Fibroblast of mammary gland (primary cell): ENCODE data around the gene NEK4.

Experiments
- DNase-seq: peaks from one replicate; pipeline ENCODE4 v3.0.0-alpha.2; 2010; ENCODE audit warnings: low read depth
- H3K4me3 ChIP-seq: 2 replicates; pipeline ENCODE4 v1.5.1; 2011; ENCODE audit warnings: low read depth, mild to moderate bottlenecking, low read length, moderate library complexity; ENCODE audit not compliant: control insufficient read depth
- TF ChIP-seq, protein P1 (sequence below): conservative IDR thresholded peaks from 2 replicates; pipeline ENCODE4 v1.5.1; 2011; ENCODE audit warnings: low read depth, low read length, inconsistent platforms; ENCODE audit not compliant: control insufficient read depth, insufficient read depth

NEK4 gene

DNA sequence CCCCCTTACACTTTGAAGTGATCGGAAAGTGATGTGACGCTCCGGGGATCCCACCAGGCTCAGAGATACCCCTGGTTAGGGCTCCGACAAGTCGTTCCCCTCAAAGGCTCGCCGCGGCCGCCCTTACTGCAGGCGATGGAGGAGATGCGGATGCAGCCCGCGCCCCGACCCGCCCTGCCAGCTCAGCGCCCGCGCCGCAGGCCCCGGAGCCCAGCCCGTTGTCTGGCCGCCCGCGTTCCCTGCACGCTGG, 65.4 kb downstream of the NEK4 start:
- no peak for DNase-seq
- TF ChIP-seq, protein P1, sequence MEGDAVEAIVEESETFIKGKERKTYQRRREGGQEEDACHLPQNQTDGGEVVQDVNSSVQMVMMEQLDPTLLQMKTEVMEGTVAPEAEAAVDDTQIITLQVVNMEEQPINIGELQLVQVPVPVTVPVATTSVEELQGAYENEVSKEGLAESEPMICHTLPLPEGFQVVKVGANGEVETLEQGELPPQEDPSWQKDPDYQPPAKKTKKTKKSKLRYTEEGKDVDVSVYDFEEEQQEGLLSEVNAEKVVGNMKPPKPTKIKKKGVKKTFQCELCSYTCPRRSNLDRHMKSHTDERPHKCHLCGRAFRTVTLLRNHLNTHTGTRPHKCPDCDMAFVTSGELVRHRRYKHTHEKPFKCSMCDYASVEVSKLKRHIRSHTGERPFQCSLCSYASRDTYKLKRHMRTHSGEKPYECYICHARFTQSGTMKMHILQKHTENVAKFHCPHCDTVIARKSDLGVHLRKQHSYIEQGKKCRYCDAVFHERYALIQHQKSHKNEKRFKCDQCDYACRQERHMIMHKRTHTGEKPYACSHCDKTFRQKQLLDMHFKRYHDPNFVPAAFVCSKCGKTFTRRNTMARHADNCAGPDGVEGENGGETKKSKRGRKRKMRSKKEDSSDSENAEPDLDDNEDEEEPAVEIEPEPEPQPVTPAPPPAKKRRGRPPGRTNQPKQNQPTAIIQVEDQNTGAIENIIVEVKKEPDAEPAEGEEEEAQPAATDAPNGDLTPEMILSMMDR: no peak
- H3K4me3 ChIP-seq: peak overlapping the region; percentile 97

DNA sequence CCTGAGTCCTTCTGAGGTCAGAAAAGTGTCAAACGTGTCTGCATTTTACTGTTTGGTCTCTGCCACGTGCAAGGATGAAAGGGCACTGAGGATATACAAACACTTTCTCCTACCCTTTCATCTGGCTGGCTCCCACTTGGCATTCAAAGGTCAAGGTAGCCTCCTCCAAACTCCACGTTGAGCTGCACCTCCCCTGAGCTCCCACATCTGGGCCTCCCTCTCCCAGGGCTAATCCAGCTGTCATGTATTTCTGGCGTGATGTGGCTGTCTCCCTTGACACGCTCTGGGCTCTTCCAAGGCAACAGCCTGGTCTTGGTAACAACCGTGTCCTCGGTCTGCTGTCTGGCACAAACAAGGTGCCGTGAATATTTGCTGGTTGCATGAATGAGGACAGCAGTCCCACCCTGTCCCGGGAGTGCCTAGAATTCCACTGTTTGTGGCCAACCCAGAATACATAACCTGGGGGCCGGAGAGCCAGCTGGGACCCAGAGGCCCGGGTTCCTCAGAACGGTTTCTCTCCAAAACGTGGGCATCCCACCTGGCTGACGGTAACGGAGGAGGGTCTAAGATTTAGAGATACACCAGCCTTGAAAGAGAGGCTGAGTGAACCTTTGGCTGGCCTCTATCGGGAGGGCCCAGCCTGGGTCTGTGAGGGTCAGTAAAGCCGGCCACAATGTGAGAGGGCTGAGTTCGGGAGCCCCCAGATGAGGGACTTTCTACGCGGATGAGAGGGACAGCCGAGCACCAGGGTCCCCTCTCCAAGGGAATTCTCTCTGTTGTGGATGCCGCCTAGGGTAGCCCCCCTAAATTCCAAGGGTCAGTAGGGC, 65.9 kb downstream of the NEK4 start:
- peak; percentile 28 for DNase-seq
- peak overlapping the region; percentile 97 for H3K4me3 ChIP-seq
- TF ChIP-seq, protein P1: no peak

DNA sequence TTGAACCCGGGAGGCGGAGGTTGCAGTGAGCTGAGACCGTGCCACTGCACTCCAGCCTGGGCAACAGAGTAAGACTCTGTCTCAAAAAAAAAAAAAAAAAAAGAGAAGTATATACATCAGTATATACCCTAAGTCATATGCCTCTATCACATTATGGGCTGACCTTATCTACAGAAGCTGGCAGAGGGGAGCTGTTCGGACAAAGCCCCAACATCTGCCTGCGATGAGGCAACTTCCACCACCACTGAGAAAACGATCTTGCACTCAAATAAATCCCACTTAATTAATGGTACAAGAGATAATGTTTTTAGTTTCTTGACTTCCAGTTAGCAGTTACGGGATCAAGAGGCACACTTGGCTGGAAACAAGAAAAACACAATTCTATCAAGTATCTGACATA, 67.4 kb downstream of the NEK4 start:
- no peak for DNase-seq
- peak overlapping the region; percentile 97 for H3K4me3 ChIP-seq
- TF ChIP-seq, protein P1: no peak

DNA sequence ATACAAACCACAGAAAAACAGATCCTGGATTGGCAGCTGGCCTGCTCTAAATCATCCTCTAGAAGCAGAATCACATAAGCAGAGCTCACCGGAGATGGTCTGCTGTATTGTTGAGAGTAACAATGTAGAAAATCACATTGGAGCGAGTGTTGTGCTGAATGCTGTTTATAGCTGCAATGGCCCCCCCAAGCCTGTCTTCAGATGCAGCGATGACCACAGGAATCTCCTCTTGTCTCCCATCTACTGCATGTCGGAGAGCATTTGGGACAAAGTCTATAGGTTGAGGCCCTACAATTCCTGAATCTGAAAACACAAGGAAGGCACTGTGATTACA, 73.1 kb downstream of the NEK4 start:
- H3K4me3 ChIP-seq: no peak overlapping the region
- TF ChIP-seq, protein P1: no peak
- no peak for DNase-seq

DNA sequence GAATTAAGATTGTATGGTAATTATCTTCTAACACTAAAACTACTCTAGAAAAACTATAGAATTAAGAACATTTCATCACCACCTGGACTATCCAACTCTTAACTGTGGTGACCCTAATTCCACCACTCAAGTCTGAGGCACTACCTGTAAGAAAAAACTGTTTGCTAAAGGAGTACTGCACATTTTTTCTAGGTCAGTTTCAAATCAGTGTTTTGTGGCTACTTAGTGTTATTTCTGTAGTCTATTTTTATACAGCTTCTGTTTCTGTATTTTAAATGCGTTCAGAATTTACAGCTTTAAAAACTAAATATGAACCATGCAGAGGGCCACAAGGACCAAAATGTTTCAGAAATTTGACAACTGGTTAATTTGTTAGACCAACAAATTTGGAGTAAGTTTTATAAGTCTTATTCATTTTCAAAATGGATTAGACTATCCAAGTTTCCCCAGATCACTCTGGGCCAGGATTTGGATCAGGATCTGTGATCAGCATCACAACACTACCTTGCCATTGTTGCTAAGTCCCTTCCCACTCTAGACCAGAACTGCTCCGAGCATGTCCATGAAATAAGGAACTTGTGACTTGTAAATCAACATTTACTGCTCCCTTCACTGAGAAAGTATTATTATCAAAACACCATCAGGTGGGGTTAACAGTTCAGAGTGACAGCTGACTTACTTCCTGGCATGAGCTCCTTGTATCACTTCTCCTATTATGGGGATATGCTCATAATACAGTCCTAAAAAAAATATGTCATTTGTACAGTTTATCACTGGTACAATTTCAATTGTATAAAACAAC, 73.7 kb downstream of the NEK4 start:
- DNase-seq: no peak
- TF ChIP-seq, protein P1: no peak
- no peak overlapping the region for H3K4me3 ChIP-seq

DNA sequence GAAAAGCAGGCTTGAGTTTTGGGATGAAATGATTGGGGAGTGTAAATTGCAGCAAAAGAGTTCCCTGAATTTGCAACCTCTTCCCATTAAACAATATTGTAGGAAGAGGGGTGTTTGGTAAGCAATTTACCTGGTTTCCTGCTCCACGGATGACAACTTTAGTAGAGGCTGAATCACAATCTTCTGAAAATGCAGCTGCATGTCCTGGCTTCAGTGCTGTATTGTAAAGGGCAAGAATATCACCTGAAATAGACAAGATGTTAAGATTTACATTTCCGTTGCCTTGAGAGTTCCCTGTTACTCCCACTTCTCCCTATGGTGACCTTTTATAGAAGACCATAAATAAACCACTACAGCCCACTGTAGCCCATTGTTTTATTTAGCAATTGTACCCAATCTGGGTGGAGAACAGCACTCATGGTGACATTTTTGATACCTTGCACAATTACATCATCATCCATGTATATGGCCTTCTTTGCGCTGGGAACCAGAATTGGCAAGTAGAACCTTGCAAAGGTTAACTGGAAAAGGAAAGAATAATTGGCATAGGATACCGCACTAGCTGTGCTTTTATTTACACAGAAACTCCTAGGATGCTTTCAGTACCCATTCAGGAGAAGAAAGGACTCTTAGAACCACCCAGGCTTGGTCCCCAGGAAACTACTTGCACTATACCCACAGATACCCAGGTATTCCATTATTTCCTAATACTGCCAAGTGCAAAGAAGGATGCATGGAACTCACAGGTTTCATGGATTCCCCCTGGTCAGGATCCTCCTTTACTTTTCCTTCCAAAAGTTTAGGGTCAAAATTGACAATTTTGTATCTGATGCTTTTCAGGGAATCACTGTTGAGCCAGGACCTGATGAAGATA, 74.7 kb downstream of the NEK4 start:
- no peak overlapping the region for H3K4me3 ChIP-seq
- TF ChIP-seq, protein P1: no peak
- DNase-seq: no peak
